Measurements from ENCODE around the gene MYBPHL. TPM values are rescaled to one million over a fixed set of nuclear protein-coding genes. Genes with fewer than 3 reads are reported as not detected.

Gene MYBPHL
- polyA plus RNA-seq, 1 experiment: not detected

GRCh38 chr1:109262231-109263055, 44.4 kb downstream of the MYBPHL start:
- POLR2A ChIA-PET: interaction anchor here (0.6 kb wide), 1 partner anchor 188 kb away, joined by 9 read pairs; no protein-coding TSS in a partner anchor
- Histone ChIP-seq H3K9me3 (ENCODE audit: control insufficient read depth, insufficient read depth, low read length) (no peaks in the 10 kb centered on the region; the same call in 1 of the 2 replicates), H3K27me3 (ENCODE audit: control insufficient read depth, insufficient read depth, low read length) (no peaks in the 10 kb centered on the region), H3K27ac (ENCODE audit: low read depth, low read length) (no peak overlapping the region), H3K4me3 (ENCODE audit: low read depth, low read length) (no peak overlapping the region)
- no peak for TF ChIP-seq CTCF (IDR thresholded peaks at IDR 0.05; ENCODE audit: low read depth, low read length)
- CTCF ChIA-PET: interaction anchor here (0.7 to 4.5 kb wide), 3 partner anchors 15 to 137 kb away, joined by 4 to 60 read pairs (median 21); partner anchors contain the start of gene SORT1
- no peak for DNase-seq (ENCODE audit: low read depth, low spot score)

- TF ChIP-seq CTCF (IDR thresholded peaks at IDR 0.05; ENCODE audit: low read depth, low read length): no peak
- no peak overlapping the region for H3K27ac ChIP-seq (ENCODE audit: low read depth, low read length)
- no peak overlapping the region for H3K4me3 ChIP-seq (ENCODE audit: low read depth, low read length)
- no peak for DNase-seq (ENCODE audit: low read depth, low spot score)
- POLR2A ChIA-PET: no interaction called here
- no peaks in the 10 kb centered on the region; the same call in 1 of the 2 replicates for H3K9me3 ChIP-seq (ENCODE audit: control insufficient read depth, insufficient read depth, low read length)
- no peaks in the 10 kb centered on the region for H3K27me3 ChIP-seq (ENCODE audit: control insufficient read depth, insufficient read depth, low read length)
- CTCF ChIA-PET: interaction anchor here (0.6 kb wide), 1 partner anchor 160 kb away, joined by 3 read pairs; no protein-coding TSS in a partner anchor
These were observed 45.2 kb downstream of the MYBPHL start for GRCh38 chr1:109261578-109261977.

GRCh38 chr1:109261006-109261405, 45.8 kb downstream of the MYBPHL start:
- Histone ChIP-seq H3K27me3 (ENCODE audit: control insufficient read depth, insufficient read depth, low read length) (no peaks in the 10 kb centered on the region), H3K4me3 (ENCODE audit: low read depth, low read length) (no peak overlapping the region), H3K9me3 (ENCODE audit: control insufficient read depth, insufficient read depth, low read length) (no peaks in the 10 kb centered on the region; the same call in 1 of the 2 replicates), H3K27ac (ENCODE audit: low read depth, low read length) (no peak overlapping the region)
- no peak for DNase-seq (ENCODE audit: low read depth, low spot score)
- ChIA-PET CTCF (interaction anchor here (0.6 kb wide), 1 partner anchor 160 kb away, joined by 3 read pairs; no protein-coding TSS in a partner anchor), POLR2A (no interaction called here)
- no peak for TF ChIP-seq CTCF (IDR thresholded peaks at IDR 0.05; ENCODE audit: low read depth, low read length)

- no peaks in the 10 kb centered on the region for H3K27me3 ChIP-seq (ENCODE audit: control insufficient read depth, insufficient read depth, low read length)
- no peak overlapping the region for H3K27ac ChIP-seq (ENCODE audit: low read depth, low read length)
- no peaks in the 10 kb centered on the region; the same call in 1 of the 2 replicates for H3K9me3 ChIP-seq (ENCODE audit: control insufficient read depth, insufficient read depth, low read length)
- DNase-seq (ENCODE audit: low read depth, low spot score): no peak
- ChIA-PET POLR2A (no interaction called here), CTCF (interaction anchor here (1.2 kb wide), 1 partner anchor 272 kb away, joined by 4 read pairs; no protein-coding TSS in a partner anchor)
- no peak overlapping the region for H3K4me3 ChIP-seq (ENCODE audit: low read depth, low read length)
- TF ChIP-seq CTCF (IDR thresholded peaks at IDR 0.05; ENCODE audit: low read depth, low read length): no peak
These were observed 46.9 kb downstream of the MYBPHL start for GRCh38 chr1:109259674-109260557.
